Stimulated activated memory B cell treated with anti-CD40 and anti-IgM and Interleukin-4, amounts not matched to agents 10 μg/mL and 1 μg/mL and 100 μg/mL, for 72 hours (primary cell): Measurements from ENCODE around the gene NLGN2.
A peak's percentile ranks its signal among the peaks of the same experiment; 100 is the strongest.

ENCODE experiments used
- ATAC-seq: fragments of 150-1000 bp; cut with Tn5 transposase; 2 replicates; pipeline ENCODE4 v1.10.0; 2021
- H3K27ac Mint-ChIP-seq: one replicate; pipeline ENCODE4 v1.8.0; 2022; ENCODE audit warnings: mild to moderate bottlenecking, mixed read lengths
- H3K27me3 Mint-ChIP-seq: one replicate; pipeline ENCODE4 v1.8.0; 2022; ENCODE audit warnings: mixed read lengths
- H3K36me3 Mint-ChIP-seq: one replicate; pipeline ENCODE4 v1.8.0; 2022; ENCODE audit warnings: mixed read lengths
- H3K4me1 Mint-ChIP-seq: one replicate; pipeline ENCODE4 v1.8.0; 2022; ENCODE audit warnings: mixed read lengths
- H3K4me3 Mint-ChIP-seq: one replicate; pipeline ENCODE4 v1.8.0; 2022; ENCODE audit warnings: mild to moderate bottlenecking, moderate library complexity, mixed read lengths
- H3K9me3 Mint-ChIP-seq: one replicate; pipeline ENCODE4 v1.8.0; 2022; ENCODE audit warnings: mixed read lengths

Gene NLGN2

GRCh38 chr17:7435676-7436555 lies 28.3 kb downstream of the NLGN2 start:
- peaks cover 43% of the 10 kb centered on the region for H3K4me1 Mint-ChIP-seq
- H3K4me3 Mint-ChIP-seq = peak overlapping the region; percentile 90
- peaks cover 21% of the 10 kb centered on the region for H3K36me3 Mint-ChIP-seq
- peak; percentile 37 for ATAC-seq
- peaks cover 32% of the 10 kb centered on the region for H3K27me3 Mint-ChIP-seq
- no peaks in the 10 kb centered on the region for H3K9me3 Mint-ChIP-seq
- H3K27ac Mint-ChIP-seq = peak overlapping the region; percentile 81

- Mint-ChIP-seq H3K27ac (peak overlapping the region; percentile 81), H3K4me1 (peaks cover 43% of the 10 kb centered on the region), H3K36me3 (peaks cover 21% of the 10 kb centered on the region), H3K4me3 (peak overlapping the region; percentile 90), H3K9me3 (no peaks in the 10 kb centered on the region), H3K27me3 (peaks cover 36% of the 10 kb centered on the region)
- peak; percentile 68 for ATAC-seq
Measured at GRCh38 chr17:7436556-7437368, 29.1 kb downstream of the NLGN2 start.

GRCh38 chr17:7437369-7437863 lies 29.8 kb downstream of the NLGN2 start:
- H3K4me3 Mint-ChIP-seq = peak overlapping the region; percentile 90
- peaks cover 43% of the 10 kb centered on the region for H3K27me3 Mint-ChIP-seq
- no peak for ATAC-seq
- no peaks in the 10 kb centered on the region for H3K9me3 Mint-ChIP-seq
- peaks cover 21% of the 10 kb centered on the region for H3K36me3 Mint-ChIP-seq
- no peak overlapping the region for H3K27ac Mint-ChIP-seq
- peaks cover 43% of the 10 kb centered on the region for H3K4me1 Mint-ChIP-seq

GRCh38 chr17:7437950-7438614 lies 30.4 kb downstream of the NLGN2 start:
- Mint-ChIP-seq H3K27ac (no peak overlapping the region), H3K27me3 (peaks cover 49% of the 10 kb centered on the region), H3K36me3 (peaks cover 21% of the 10 kb centered on the region), H3K4me1 (peaks cover 43% of the 10 kb centered on the region), H3K9me3 (no peaks in the 10 kb centered on the region), H3K4me3 (peak overlapping the region; percentile 59)
- ATAC-seq = no peak

- peaks cover 43% of the 10 kb centered on the region for H3K4me1 Mint-ChIP-seq
- H3K4me3 Mint-ChIP-seq = peak overlapping the region; percentile 59
- ATAC-seq = no peak
- no peaks in the 10 kb centered on the region for H3K9me3 Mint-ChIP-seq
- peaks cover 57% of the 10 kb centered on the region for H3K27me3 Mint-ChIP-seq
- H3K36me3 Mint-ChIP-seq = peaks cover 21% of the 10 kb centered on the region
- H3K27ac Mint-ChIP-seq = no peak overlapping the region
Measured at GRCh38 chr17:7438656-7439460, 31.2 kb downstream of the NLGN2 start.

- H3K4me1 Mint-ChIP-seq = peaks cover 43% of the 10 kb centered on the region
- H3K36me3 Mint-ChIP-seq = peaks cover 21% of the 10 kb centered on the region
- ATAC-seq = no peak
- no peaks in the 10 kb centered on the region for H3K9me3 Mint-ChIP-seq
- peaks cover 62% of the 10 kb centered on the region for H3K27me3 Mint-ChIP-seq
- peak within 1 kb of the TSS; percentile 72 for H3K27ac Mint-ChIP-seq
- H3K4me3 Mint-ChIP-seq = peak within 1 kb of the TSS; percentile 82
Measured at GRCh38 chr17:7439462-7440112, 31.9 kb downstream of the NLGN2 start, which contains the start of gene FGF11. TSS of gene FGF11 (plus strand) at chr17:7439512. CDS start at chr17:7439621, 109 bp downstream.

GRCh38 chr17:7440113-7440833 lies 32.6 kb downstream of the NLGN2 start:
- H3K27me3 Mint-ChIP-seq = peaks cover 68% of the 10 kb centered on the region
- no peaks in the 10 kb centered on the region for H3K9me3 Mint-ChIP-seq
- H3K27ac Mint-ChIP-seq = peak overlapping the region; percentile 72
- H3K4me3 Mint-ChIP-seq = peak overlapping the region; percentile 82
- H3K4me1 Mint-ChIP-seq = peaks cover 48% of the 10 kb centered on the region
- peaks cover 21% of the 10 kb centered on the region for H3K36me3 Mint-ChIP-seq
- no peak for ATAC-seq

- Mint-ChIP-seq H3K27me3 (peaks cover 73% of the 10 kb centered on the region), H3K36me3 (peaks cover 21% of the 10 kb centered on the region), H3K4me3 (peak overlapping the region; percentile 82), H3K4me1 (peaks cover 53% of the 10 kb centered on the region), H3K27ac (peak overlapping the region; percentile 72), H3K9me3 (no peaks in the 10 kb centered on the region)
- no peak for ATAC-seq
Measured at GRCh38 chr17:7440834-7441195, 33.2 kb downstream of the NLGN2 start.

GRCh38 chr17:7441266-7441665 lies 33.6 kb downstream of the NLGN2 start:
- H3K9me3 Mint-ChIP-seq = no peaks in the 10 kb centered on the region
- H3K4me1 Mint-ChIP-seq = peaks cover 50% of the 10 kb centered on the region
- H3K27me3 Mint-ChIP-seq = peaks cover 78% of the 10 kb centered on the region
- no peak for ATAC-seq
- H3K27ac Mint-ChIP-seq = no peak overlapping the region
- H3K36me3 Mint-ChIP-seq = peaks cover 21% of the 10 kb centered on the region
- H3K4me3 Mint-ChIP-seq = no peak overlapping the region

- no peak overlapping the region for H3K4me3 Mint-ChIP-seq
- H3K27me3 Mint-ChIP-seq = peaks cover 85% of the 10 kb centered on the region
- peaks cover 42% of the 10 kb centered on the region for H3K4me1 Mint-ChIP-seq
- H3K9me3 Mint-ChIP-seq = no peaks in the 10 kb centered on the region
- H3K36me3 Mint-ChIP-seq = peaks cover 15% of the 10 kb centered on the region
- ATAC-seq = no peak
- H3K27ac Mint-ChIP-seq = no peak overlapping the region
Measured at GRCh38 chr17:7442142-7442541, 34.5 kb downstream of the NLGN2 start.

- H3K9me3 Mint-ChIP-seq = no peaks in the 10 kb centered on the region
- H3K4me1 Mint-ChIP-seq = peaks cover 29% of the 10 kb centered on the region
- H3K27me3 Mint-ChIP-seq = peaks cover 86% of the 10 kb centered on the region
- H3K36me3 Mint-ChIP-seq = peaks cover 3% of the 10 kb centered on the region
- H3K4me3 Mint-ChIP-seq = no peak overlapping the region
- H3K27ac Mint-ChIP-seq = no peak overlapping the region
- ATAC-seq = no peak
Measured at GRCh38 chr17:7443499-7444485, 36.1 kb downstream of the NLGN2 start.

GRCh38 chr17:7444682-7445618 lies 37.3 kb downstream of the NLGN2 start, which contains the start of gene CHRNB1:
TSS of gene CHRNB1 (plus strand) at chr17:7445061. CDS start at chr17:7445128, 67 bp downstream.
- peak within 1 kb of the TSS; percentile 17 for H3K27ac Mint-ChIP-seq
- ATAC-seq = peak; percentile 40
- no peaks in the 10 kb centered on the region for H3K9me3 Mint-ChIP-seq
- peaks cover 21% of the 10 kb centered on the region for H3K4me1 Mint-ChIP-seq
- H3K27me3 Mint-ChIP-seq = peaks cover 86% of the 10 kb centered on the region
- peak within 1 kb of the TSS; percentile 74 for H3K4me3 Mint-ChIP-seq
- no peaks in the 10 kb centered on the region for H3K36me3 Mint-ChIP-seq
